SU-DHL-6 (cell line): Measurements from ENCODE around the gene DNAJC10.

Source experiments
- EZH2phosphoT487 ChIP-seq: fragments of 200-600 bp; sonication (generic), shearing (Covaris generic); conservative IDR thresholded peaks from 2 replicates; pipeline ENCODE4 v1.6.1; 2018; ENCODE audit warnings: mild to moderate bottlenecking, antibody characterized with exemption, low read length, moderate library complexity, mixed read lengths
- TF ChIP-seq, protein P1 (sequence below): fragments of 200-600 bp; sonication (generic); IDR thresholded peaks from one replicate; pipeline ENCODE4 v1.5.1; 2017; ENCODE audit warnings: antibody characterized with exemption, mild to moderate bottlenecking, low read length, moderate library complexity; ENCODE audit not compliant: insufficient read depth, poor library complexity, severe bottlenecking

DNA sequence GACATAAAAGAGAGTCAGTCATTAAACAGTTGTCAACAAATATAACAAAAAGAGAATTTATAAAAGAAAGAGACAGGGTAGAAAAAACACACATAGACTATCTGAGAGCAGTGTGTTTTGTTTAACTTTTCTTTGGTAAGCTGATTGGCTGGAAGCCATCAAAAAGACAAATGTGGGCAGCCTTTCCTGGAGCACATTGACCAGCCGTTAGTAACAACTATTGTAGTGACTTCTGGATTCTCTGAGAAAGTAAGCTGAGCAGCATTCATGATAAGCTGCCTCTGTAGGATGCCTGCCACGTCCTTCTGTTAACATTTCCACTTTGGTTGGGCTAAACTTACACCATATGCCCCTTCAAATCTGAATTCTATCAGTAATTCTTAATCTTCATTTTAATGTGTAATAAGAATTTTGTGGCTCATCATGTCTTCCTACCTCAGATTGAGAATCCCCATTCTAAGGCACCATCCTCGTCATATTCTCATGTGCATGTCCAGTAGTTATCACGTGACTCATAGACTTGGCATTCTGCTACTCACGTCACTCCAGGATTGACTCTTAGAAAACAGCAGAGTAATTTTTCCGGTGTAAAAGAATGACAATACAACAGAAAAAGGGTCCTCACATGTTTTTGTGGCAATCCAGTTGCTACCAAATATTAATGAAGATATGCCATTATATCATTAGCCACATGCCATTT is 43.4 kb upstream of the DNAJC10 start:
- TF ChIP-seq, protein P1, sequence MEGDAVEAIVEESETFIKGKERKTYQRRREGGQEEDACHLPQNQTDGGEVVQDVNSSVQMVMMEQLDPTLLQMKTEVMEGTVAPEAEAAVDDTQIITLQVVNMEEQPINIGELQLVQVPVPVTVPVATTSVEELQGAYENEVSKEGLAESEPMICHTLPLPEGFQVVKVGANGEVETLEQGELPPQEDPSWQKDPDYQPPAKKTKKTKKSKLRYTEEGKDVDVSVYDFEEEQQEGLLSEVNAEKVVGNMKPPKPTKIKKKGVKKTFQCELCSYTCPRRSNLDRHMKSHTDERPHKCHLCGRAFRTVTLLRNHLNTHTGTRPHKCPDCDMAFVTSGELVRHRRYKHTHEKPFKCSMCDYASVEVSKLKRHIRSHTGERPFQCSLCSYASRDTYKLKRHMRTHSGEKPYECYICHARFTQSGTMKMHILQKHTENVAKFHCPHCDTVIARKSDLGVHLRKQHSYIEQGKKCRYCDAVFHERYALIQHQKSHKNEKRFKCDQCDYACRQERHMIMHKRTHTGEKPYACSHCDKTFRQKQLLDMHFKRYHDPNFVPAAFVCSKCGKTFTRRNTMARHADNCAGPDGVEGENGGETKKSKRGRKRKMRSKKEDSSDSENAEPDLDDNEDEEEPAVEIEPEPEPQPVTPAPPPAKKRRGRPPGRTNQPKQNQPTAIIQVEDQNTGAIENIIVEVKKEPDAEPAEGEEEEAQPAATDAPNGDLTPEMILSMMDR, result no peak
- no peak for TF ChIP-seq EZH2phosphoT487
